HepG2 (cell line): Measurements from ENCODE around the gene ATP8B2. TPM values are rescaled to one million over a fixed set of nuclear protein-coding genes. Genes with fewer than 3 reads are reported as not detected.

Source experiments
- FOXA3 ChIP-seq: IDR thresholded peaks from 2 replicates; pipeline ENCODE4 v1.6.1; 2016; ENCODE audit warnings: missing genetic modification reagents, missing compliant biosample characterization
- NFKBIZ ChIP-seq: IDR thresholded peaks from 2 replicates; pipeline ENCODE4 v1.6.1; 2018; ENCODE audit warnings: missing genetic modification reagents, missing compliant biosample characterization
- RBM22 ChIP-seq: fragments of 200-400 bp; formaldehyde crosslinking; optimal IDR thresholded peaks from 2 replicates; pipeline ENCODE3; 2017; ENCODE audit warnings: mild to moderate bottlenecking, low read length, moderate library complexity
- SIN3A ChIP-seq: IDR thresholded peaks from 2 replicates; pipeline ENCODE4 v1.6.1; 2011; ENCODE audit warnings: low read depth, mild to moderate bottlenecking, control low read depth, low read length, borderline replicate concordance
- SNAPC4 ChIP-seq: sonication (generic); formaldehyde crosslinking; IDR thresholded peaks from 2 replicates; pipeline ENCODE4 v1.4.0; 2020; ENCODE audit warnings: mild to moderate bottlenecking, missing genetic modification reagents
- ZBED4 ChIP-seq: sonication (generic); formaldehyde crosslinking; IDR thresholded peaks from 2 replicates; pipeline ENCODE4 v1.4.0; 2020; ENCODE audit warnings: missing genetic modification reagents, borderline replicate concordance
- ZBTB21 ChIP-seq: sonication (generic); formaldehyde crosslinking; IDR thresholded peaks from 2 replicates; pipeline ENCODE4 v1.4.0; 2020; ENCODE audit warnings: missing genetic modification reagents
- ZFP1 ChIP-seq: IDR thresholded peaks from 2 replicates; pipeline ENCODE4 v1.6.1; 2016
- ZFP36L1 ChIP-seq: sonication (generic); formaldehyde crosslinking; IDR thresholded peaks from 2 replicates; pipeline ENCODE4 v1.8.0; 2022; ENCODE audit warnings: mild to moderate bottlenecking, missing genetic modification reagents, moderate library complexity
- ZNF264 ChIP-seq: sonication (generic); formaldehyde crosslinking; IDR thresholded peaks from 2 replicates; pipeline ENCODE4 v1.4.0; 2020; ENCODE audit warnings: missing genetic modification reagents
- ZNF280B ChIP-seq: sonication (generic); formaldehyde crosslinking; IDR thresholded peaks from 2 replicates; pipeline ENCODE4 v1.5.0; 2020; ENCODE audit warnings: missing genetic modification reagents, mild to moderate bottlenecking, borderline replicate concordance
- ZNF292 ChIP-seq: sonication (generic); formaldehyde crosslinking; IDR thresholded peaks from 2 replicates; pipeline ENCODE4 v1.8.1; 2022; ENCODE audit warnings: mild to moderate bottlenecking, low read depth, missing genetic modification reagents, borderline replicate concordance
- ZNF333 ChIP-seq: sonication (generic); formaldehyde crosslinking; IDR thresholded peaks from 2 replicates; pipeline ENCODE4 v1.4.0; 2020; ENCODE audit warnings: mild to moderate bottlenecking, missing genetic modification reagents, borderline replicate concordance
- ZNF7 ChIP-seq: IDR thresholded peaks from 2 replicates; pipeline ENCODE4 v1.6.1; 2016; ENCODE audit warnings: missing biosample characterization, missing genetic modification reagents
- ZSCAN22 ChIP-seq: sonication (generic); formaldehyde crosslinking; IDR thresholded peaks from 2 replicates; pipeline ENCODE4 v1.4.0; 2020; ENCODE audit warnings: mild to moderate bottlenecking, missing genetic modification reagents
- polyA plus RNA-seq, 8 experiments: library from polyadenylated mRNA; depleted of rRNA in 3 of 8; stranded (reverse) in 7 of 8; unstranded in 1 of 8; fragments of >200 nt; fragmentation: Illumina TruSeq in 4 of 8; extraction: Trizol in 4 of 8; gene quantifications; 2 replicates each; pipeline versions ENCODE4 v1.2.1 to v1.2.3, GENCODE V29; 2011 to 2016; ENCODE audit warnings: low read depth in 4 of 8, missing spikeins in 1 of 8, mixed read lengths in 1 of 8; ENCODE audit not compliant: insufficient read depth in 1 of 8
- total RNA-seq, 5 experiments: library from RNA; depleted of rRNA; stranded (reverse); fragments of >200 nt; fragmentation: Illumina TruSeq; extraction: Trizol; gene quantifications; 2 replicates each; pipeline ENCODE4 v1.2.3, GENCODE V29; 2016; ENCODE audit warnings: low read depth in 1 of 5
- TF ChIP-seq, protein P1 (sequence below): sonication (generic); formaldehyde crosslinking; conservative IDR thresholded peaks from 2 replicates; pipeline ENCODE4 v1.8.0; 2022; ENCODE audit warnings: mild to moderate bottlenecking, moderate library complexity, missing genetic modification reagents

The ATP8B2 gene
- total and polyA plus RNA-seq, 2 of the 13 experiments (the other 11 are each of a cell fraction or from before 2014, with no cell fraction given), result 20.4 to 39.3 TPM

DNA sequence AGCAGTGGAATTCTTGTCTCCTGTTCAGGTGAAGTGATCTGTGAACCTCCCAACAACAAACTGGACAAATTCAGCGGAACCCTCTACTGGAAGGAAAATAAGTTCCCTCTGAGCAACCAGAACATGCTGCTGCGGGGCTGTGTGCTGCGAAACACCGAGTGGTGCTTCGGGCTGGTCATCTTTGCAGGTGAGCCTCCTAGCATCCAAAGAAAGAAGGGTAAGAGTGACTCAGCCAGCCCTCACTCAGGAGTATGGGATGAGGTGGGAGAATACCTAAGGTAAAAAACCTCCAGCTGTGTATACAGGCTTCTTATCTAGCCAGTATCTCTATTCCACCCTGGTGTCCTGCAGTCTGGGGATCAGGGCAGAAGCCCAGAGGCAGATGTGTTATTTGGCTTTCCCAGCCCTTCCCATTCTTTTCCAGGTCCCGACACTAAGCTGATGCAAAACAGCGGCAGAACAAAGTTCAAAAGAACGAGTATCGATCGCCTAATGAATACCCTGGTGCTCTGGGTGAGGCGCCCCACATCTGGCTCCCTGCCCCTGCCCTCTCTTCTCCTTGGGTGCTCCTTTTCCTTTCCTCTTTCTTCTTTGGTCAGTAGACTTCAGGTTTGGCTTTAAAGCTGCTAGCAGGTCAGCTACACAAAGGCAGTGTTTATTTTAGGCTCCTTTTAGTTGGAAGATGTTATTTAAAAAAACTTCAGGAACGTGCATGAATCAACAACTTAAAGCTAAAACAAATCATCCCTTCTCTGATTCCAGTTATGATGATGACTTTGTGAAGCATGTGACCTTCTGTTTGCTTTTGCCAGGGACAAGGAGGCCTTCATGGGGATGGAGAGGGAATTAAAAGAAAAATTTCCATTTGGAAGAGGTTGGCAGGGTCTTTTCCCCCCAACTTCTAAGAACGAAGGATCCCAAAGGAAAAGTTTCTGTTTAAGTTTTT, 9.0 kb downstream of the ATP8B2 start (continued):
- no peak for TF ChIP-seq ZBED4 (CRISPR knock-in tag)
- peak; percentile 77; the same call in 1 of the 2 replicates for TF ChIP-seq ZNF264 (CRISPR knock-in tag)
- no peak for TF ChIP-seq ZFP36L1
- TF ChIP-seq, protein P1, sequence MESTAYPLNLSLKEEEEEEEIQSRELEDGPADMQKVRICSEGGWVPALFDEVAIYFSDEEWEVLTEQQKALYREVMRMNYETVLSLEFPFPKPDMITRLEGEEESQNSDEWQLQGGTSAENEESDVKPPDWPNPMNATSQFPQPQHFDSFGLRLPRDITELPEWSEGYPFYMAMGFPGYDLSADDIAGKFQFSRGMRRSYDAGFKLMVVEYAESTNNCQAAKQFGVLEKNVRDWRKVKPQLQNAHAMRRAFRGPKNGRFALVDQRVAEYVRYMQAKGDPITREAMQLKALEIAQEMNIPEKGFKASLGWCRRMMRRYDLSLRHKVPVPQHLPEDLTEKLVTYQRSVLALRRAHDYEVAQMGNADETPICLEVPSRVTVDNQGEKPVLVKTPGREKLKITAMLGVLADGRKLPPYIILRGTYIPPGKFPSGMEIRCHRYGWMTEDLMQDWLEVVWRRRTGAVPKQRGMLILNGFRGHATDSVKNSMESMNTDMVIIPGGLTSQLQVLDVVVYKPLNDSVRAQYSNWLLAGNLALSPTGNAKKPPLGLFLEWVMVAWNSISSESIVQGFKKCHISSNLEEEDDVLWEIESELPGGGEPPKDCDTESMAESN, result no peak
- peak; percentile 40 for TF ChIP-seq FOXA3
- no peak for TF ChIP-seq ZFP1 (CRISPR knock-in tag)
- 0 out of 2 replicates have a peak, but pooled peaks have one; percentile 22 for TF ChIP-seq SIN3A
- TF ChIP-seq ZNF333 (CRISPR knock-in tag), result no peak
- no peak for TF ChIP-seq ZNF280B (CRISPR knock-in tag)
- no peak for TF ChIP-seq SNAPC4 (CRISPR knock-in tag)
- no peak for TF ChIP-seq RBM22
- no peak for TF ChIP-seq ZBTB21 (CRISPR knock-in tag)
- peak; percentile 51; the same call in 1 of the 2 replicates for TF ChIP-seq NFKBIZ (CRISPR knock-in tag)
- TF ChIP-seq ZNF292, result 0 out of 2 replicates have a peak, but pooled peaks have one; percentile 18
- no peak for TF ChIP-seq ZSCAN22 (CRISPR knock-in tag)
- TF ChIP-seq ZNF7 (CRISPR knock-in tag), result no peak
